Liver (tissue), 9 donors: ENCODE results near the gene DMAC2. TPM values are rescaled to one million over a fixed set of nuclear protein-coding genes. Genes with fewer than 3 reads are reported as not detected.

Experiments used
- DNase-seq: peaks from one replicate; pipeline ENCODE4 v3.0.0-alpha.2; 2017; ENCODE audit warnings: low spot score
- H3K27ac ChIP-seq, 2 donors: one replicate each; pipeline ENCODE4 v1.7.0; 2013; ENCODE audit warnings: inconsistent platforms in 2 of 2, low read length in 2 of 2, control low read depth in 1 of 2, low read depth in 1 of 2, mild to moderate bottlenecking in 1 of 2
- H3K27me3 ChIP-seq, 4 donors: one replicate each; pipeline versions ENCODE4 v1.6.1 to v1.7.0; 2013; ENCODE audit warnings: low read length in 3 of 4, inconsistent platforms in 1 of 4, mild to moderate bottlenecking in 1 of 4, moderate library complexity in 1 of 4; ENCODE audit not compliant: control insufficient read depth in 4 of 4, insufficient read depth in 4 of 4
- H3K36me3 ChIP-seq, 4 donors: one replicate each; pipeline versions ENCODE4 v1.6.1 to v1.7.0; 2013; ENCODE audit warnings: low read length in 3 of 4, mild to moderate bottlenecking in 3 of 4, low read depth in 1 of 4, moderate library complexity in 1 of 4; ENCODE audit not compliant: control insufficient read depth in 4 of 4, insufficient read depth in 3 of 4
- H3K4me1 ChIP-seq, 4 donors: one replicate each; pipeline versions ENCODE4 v1.6.1 to v1.7.0; 2013; ENCODE audit warnings: low read length in 3 of 4, mild to moderate bottlenecking in 3 of 4, moderate library complexity in 1 of 4; ENCODE audit not compliant: control insufficient read depth in 4 of 4, insufficient read depth in 4 of 4
- H3K4me3 ChIP-seq, 3 donors: one replicate each; pipeline versions ENCODE4 v1.6.1 to v1.7.0; 2013; ENCODE audit warnings: low read length in 3 of 3, control low read depth in 1 of 3, low read depth in 1 of 3, mild to moderate bottlenecking in 1 of 3
- H3K9ac ChIP-seq, 2 donors: one replicate each; pipeline ENCODE4 v1.7.0; 2013; ENCODE audit warnings: low read length in 2 of 2, mild to moderate bottlenecking in 2 of 2, moderate library complexity in 2 of 2, control low read depth in 1 of 2, low read depth in 1 of 2
- H3K9me3 ChIP-seq, 4 donors: one replicate each; pipeline versions ENCODE4 v1.6.1 to v1.7.0; 2013; ENCODE audit warnings: low read length in 3 of 4; ENCODE audit not compliant: control insufficient read depth in 4 of 4
- ATF3 ChIP-seq: IDR thresholded peaks from 2 replicates; pipeline ENCODE4 v1.6.1; 2016; ENCODE audit warnings: antibody characterized with exemption
- EGR1 ChIP-seq, 2 donors: IDR thresholded peaks; 2 replicates each; pipeline ENCODE4 v1.6.1; 2016 to 2018; ENCODE audit warnings: antibody characterized with exemption in 2 of 2, low read depth in 2 of 2
- FOXA1 ChIP-seq: IDR thresholded peaks from 2 replicates; pipeline ENCODE4 v1.6.1; 2016; ENCODE audit warnings: antibody characterized with exemption
- FOXA2 ChIP-seq: IDR thresholded peaks from 2 replicates; pipeline ENCODE4 v1.6.1; 2016; ENCODE audit warnings: antibody characterized with exemption
- GABPA ChIP-seq, 2 donors: IDR thresholded peaks in 1 of 2; conservative IDR thresholded peaks in 1 of 2; 2 replicates each; pipeline ENCODE4 v1.6.1; 2016; ENCODE audit warnings: antibody characterized with exemption in 2 of 2, mild to moderate bottlenecking in 1 of 2, moderate library complexity in 1 of 2
- JUND ChIP-seq, 2 donors: IDR thresholded peaks; 2 replicates each; pipeline ENCODE4 v1.6.1; 2016; ENCODE audit warnings: antibody characterized with exemption in 2 of 2
- MAX ChIP-seq: IDR thresholded peaks from 2 replicates; pipeline ENCODE4 v1.6.1; 2016; ENCODE audit warnings: antibody characterized with exemption
- NR2F2 ChIP-seq: IDR thresholded peaks from 2 replicates; pipeline ENCODE4 v1.6.1; 2016; ENCODE audit warnings: antibody characterized with exemption
- RAD21 ChIP-seq, 2 donors: IDR thresholded peaks; 2 replicates each; pipeline ENCODE4 v1.6.1; 2016; ENCODE audit warnings: antibody characterized with exemption in 2 of 2, mild to moderate bottlenecking in 2 of 2
- RXRA ChIP-seq, 2 donors: IDR thresholded peaks; 2 replicates each; pipeline ENCODE4 v1.6.1; 2017 to 2018; ENCODE audit warnings: antibody characterized with exemption in 2 of 2, mild to moderate bottlenecking in 1 of 2
- SP1 ChIP-seq: IDR thresholded peaks from 2 replicates; pipeline ENCODE4 v1.6.1; 2018; ENCODE audit warnings: antibody characterized with exemption, mild to moderate bottlenecking
- TAF1 ChIP-seq: conservative IDR thresholded peaks from 2 replicates; pipeline ENCODE4 v1.6.1; 2016; ENCODE audit warnings: antibody characterized with exemption, mild to moderate bottlenecking
- YY1 ChIP-seq: IDR thresholded peaks from 2 replicates; pipeline ENCODE4 v1.6.1; 2016; ENCODE audit warnings: antibody characterized with exemption, mild to moderate bottlenecking
- WGBS: extraction: QIAGEN DNeasy Blood & Tissue Kit; methylation state at CpG from one replicate; pipeline ENCODE4 v1.1.7; 2013; 5-methylcytosine and 5-hydroxymethylcytosine counted together
- polyA plus RNA-seq, 2 donors: library from polyadenylated mRNA; stranded (reverse) in 1 of 2; unstranded in 1 of 2; fragments of 200-250 nt in 1 of 2; fragments of >200 nt in 1 of 2; fragmentation: Nextera tagmentation in 1 of 2; extraction: Ambion mirVana in 1 of 2; gene quantifications; one replicate each; pipeline versions ENCODE4 v1.2.1 to v1.2.3, GENCODE V29; 2013 to 2015
- total RNA-seq, 2 donors: library from RNA; depleted of rRNA; stranded (reverse); fragments of >200 nt; gene quantifications; one replicate each; pipeline ENCODE4 v1.2.3, GENCODE V29; 2014
- TF ChIP-seq, protein P1 (sequence below): IDR thresholded peaks from 2 replicates; pipeline ENCODE4 v1.6.1; 2016; ENCODE audit warnings: antibody characterized with exemption
- TF ChIP-seq, protein P2 (sequence below): fragments of 150-350 bp; IDR thresholded peaks from 2 replicates; pipeline ENCODE4 v1.5.1; 2017; ENCODE audit warnings: improper control_type of control experiment, low read depth, low read length; ENCODE audit not compliant: missing input control
- TF ChIP-seq, protein P3 (sequence below): IDR thresholded peaks from 2 replicates; pipeline ENCODE4 v1.6.1; 2016; ENCODE audit warnings: antibody characterized with exemption, mild to moderate bottlenecking
- donor health status: healthy.
- donor health status: healthy.
- donor health status: healthy.
- donor health status: healthy.
- donor health status: healthy.

Gene DMAC2
- total and polyA plus RNA-seq, 4 donors = 17.1 to 28.8 (median 24.2) TPM

DNA sequence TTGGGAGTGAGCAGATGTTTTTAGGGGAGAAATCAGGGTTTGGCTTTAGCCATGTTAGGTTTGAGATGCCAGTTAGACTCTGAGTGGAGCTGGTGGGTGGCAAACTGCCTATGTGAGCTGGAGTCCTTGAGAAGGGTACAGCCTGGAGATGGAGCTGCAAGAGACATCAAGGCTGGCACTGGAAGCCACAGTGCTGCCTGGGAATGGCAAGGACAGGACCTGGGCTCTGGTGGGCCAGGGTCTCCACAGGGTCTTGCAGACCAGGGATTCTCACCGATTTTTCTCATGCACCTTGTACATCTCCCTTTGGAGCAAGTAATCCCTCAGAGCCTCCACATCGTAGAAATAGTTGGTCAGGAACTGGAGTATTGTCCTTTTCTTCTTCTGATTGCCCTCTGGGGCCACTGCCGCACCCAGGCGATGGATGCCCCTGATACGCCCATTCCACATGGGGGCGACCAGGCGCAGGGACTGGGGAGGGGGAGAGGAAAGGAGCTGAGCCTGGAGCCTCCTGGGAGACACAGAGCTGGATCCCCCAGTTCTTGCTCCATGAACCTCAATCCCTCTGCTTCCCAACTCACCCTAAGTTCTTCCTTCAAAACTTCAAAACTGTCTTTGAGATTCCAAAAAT, 1.7 kb downstream of the DMAC2 start:
- WGBS = 97% methylated on average over 7 of the region's 7 CpGs

More for the DNA sequence above, 1.7 kb downstream of the DMAC2 start:
- no peak for DNase-seq
- Histone ChIP-seq H3K27me3 (no peaks in the 10 kb centered on the region), H3K36me3 (peaks cover 0 to 10% (median 4%) of the 10 kb centered on the region in 4 donors), H3K27ac (no peak overlapping the region), H3K9ac (no peak overlapping the region), H3K4me1 (peaks cover 0 to 13% (median 6%) of the 10 kb centered on the region in 4 donors), H3K9me3 (no peaks in the 10 kb centered on the region), H3K4me3 (no peak overlapping the region)
- TF ChIP-seq FOXA1 (no peak), MAX (no peak), RAD21 (IDR thresholded peaks at IDR 0.05) (no peak), NR2F2 (no peak), FOXA2 (no peak), RXRA (IDR thresholded peaks at IDR 0.05) (no peak), JUND (IDR thresholded peaks at IDR 0.05) (no peak), EGR1 (IDR thresholded peaks at IDR 0.05; ENCODE audit: low read depth in 2 of 2) (no peak), SP1 (no peak), TAF1 (no peak), ATF3 (no peak), YY1 (no peak), GABPA (IDR thresholded peaks at IDR 0.05 in 1 of 2, conservative IDR thresholded peaks at IDR 0.05 in 1 of 2) (no peak)
- TF ChIP-seq, protein P1, sequence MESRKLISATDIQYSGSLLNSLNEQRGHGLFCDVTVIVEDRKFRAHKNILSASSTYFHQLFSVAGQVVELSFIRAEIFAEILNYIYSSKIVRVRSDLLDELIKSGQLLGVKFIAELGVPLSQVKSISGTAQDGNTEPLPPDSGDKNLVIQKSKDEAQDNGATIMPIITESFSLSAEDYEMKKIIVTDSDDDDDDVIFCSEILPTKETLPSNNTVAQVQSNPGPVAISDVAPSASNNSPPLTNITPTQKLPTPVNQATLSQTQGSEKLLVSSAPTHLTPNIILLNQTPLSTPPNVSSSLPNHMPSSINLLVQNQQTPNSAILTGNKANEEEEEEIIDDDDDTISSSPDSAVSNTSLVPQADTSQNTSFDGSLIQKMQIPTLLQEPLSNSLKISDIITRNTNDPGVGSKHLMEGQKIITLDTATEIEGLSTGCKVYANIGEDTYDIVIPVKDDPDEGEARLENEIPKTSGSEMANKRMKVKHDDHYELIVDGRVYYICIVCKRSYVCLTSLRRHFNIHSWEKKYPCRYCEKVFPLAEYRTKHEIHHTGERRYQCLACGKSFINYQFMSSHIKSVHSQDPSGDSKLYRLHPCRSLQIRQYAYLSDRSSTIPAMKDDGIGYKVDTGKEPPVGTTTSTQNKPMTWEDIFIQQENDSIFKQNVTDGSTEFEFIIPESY = no peak
- TF ChIP-seq, protein P2, sequence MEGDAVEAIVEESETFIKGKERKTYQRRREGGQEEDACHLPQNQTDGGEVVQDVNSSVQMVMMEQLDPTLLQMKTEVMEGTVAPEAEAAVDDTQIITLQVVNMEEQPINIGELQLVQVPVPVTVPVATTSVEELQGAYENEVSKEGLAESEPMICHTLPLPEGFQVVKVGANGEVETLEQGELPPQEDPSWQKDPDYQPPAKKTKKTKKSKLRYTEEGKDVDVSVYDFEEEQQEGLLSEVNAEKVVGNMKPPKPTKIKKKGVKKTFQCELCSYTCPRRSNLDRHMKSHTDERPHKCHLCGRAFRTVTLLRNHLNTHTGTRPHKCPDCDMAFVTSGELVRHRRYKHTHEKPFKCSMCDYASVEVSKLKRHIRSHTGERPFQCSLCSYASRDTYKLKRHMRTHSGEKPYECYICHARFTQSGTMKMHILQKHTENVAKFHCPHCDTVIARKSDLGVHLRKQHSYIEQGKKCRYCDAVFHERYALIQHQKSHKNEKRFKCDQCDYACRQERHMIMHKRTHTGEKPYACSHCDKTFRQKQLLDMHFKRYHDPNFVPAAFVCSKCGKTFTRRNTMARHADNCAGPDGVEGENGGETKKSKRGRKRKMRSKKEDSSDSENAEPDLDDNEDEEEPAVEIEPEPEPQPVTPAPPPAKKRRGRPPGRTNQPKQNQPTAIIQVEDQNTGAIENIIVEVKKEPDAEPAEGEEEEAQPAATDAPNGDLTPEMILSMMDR = no peak
- TF ChIP-seq, protein P3, sequence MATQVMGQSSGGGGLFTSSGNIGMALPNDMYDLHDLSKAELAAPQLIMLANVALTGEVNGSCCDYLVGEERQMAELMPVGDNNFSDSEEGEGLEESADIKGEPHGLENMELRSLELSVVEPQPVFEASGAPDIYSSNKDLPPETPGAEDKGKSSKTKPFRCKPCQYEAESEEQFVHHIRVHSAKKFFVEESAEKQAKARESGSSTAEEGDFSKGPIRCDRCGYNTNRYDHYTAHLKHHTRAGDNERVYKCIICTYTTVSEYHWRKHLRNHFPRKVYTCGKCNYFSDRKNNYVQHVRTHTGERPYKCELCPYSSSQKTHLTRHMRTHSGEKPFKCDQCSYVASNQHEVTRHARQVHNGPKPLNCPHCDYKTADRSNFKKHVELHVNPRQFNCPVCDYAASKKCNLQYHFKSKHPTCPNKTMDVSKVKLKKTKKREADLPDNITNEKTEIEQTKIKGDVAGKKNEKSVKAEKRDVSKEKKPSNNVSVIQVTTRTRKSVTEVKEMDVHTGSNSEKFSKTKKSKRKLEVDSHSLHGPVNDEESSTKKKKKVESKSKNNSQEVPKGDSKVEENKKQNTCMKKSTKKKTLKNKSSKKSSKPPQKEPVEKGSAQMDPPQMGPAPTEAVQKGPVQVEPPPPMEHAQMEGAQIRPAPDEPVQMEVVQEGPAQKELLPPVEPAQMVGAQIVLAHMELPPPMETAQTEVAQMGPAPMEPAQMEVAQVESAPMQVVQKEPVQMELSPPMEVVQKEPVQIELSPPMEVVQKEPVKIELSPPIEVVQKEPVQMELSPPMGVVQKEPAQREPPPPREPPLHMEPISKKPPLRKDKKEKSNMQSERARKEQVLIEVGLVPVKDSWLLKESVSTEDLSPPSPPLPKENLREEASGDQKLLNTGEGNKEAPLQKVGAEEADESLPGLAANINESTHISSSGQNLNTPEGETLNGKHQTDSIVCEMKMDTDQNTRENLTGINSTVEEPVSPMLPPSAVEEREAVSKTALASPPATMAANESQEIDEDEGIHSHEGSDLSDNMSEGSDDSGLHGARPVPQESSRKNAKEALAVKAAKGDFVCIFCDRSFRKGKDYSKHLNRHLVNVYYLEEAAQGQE = no peak
